ENCODE measurements around the gene MZF1. TPM values are rescaled to one million over a fixed set of nuclear protein-coding genes. Genes with fewer than 3 reads are reported as not detected.

Gene MZF1
- polyA plus RNA-seq, 1 donor (not counting 4 experiments of a cell fraction or from before 2014, with no cell fraction given) = 7.4 TPM

- Histone ChIP-seq H3K36me3 (ENCODE audit: control insufficient read depth in 2 of 2, extremely low read depth in 1 of 2, insufficient read depth in 2 of 2, low read length in 2 of 2) (peaks cover 51 to 64% of the 10 kb centered on the region in 2 experiments), H2AFZ (ENCODE audit: control insufficient read depth, low read length) (no peak overlapping the region)
These were observed 23.3 kb downstream of the MZF1 start for GRCh38 chr19:58549664-58550361.

GRCh38 chr19:58548859-58549663 is 24.1 kb downstream of the MZF1 start:
- H3K79me2 ChIP-seq (ENCODE audit: control insufficient read depth, insufficient read depth, low read length) = peaks cover 69% of the 10 kb centered on the region
- peaks cover 18% of the 10 kb centered on the region for H3K4me1 ChIP-seq (ENCODE audit: control insufficient read depth, extremely low read depth, insufficient read depth, low read length)
- H3K27me3 ChIP-seq (ENCODE audit: control insufficient read depth, extremely low read depth, insufficient read depth, low read length) = no peaks in the 10 kb centered on the region
- no peak for TF ChIP-seq EZH2 (IDR thresholded peaks at IDR 0.05; ENCODE audit: low read length)
- no peak for TF ChIP-seq CTCF (optimal IDR thresholded peaks at IDR 0.05 in 1 of 3, IDR thresholded peaks at IDR 0.05 in 1 of 3, conservative IDR thresholded peaks at IDR 0.05 in 1 of 3; ENCODE audit: extremely low read depth in 1 of 3, insufficient read depth in 2 of 3, low read length in 3 of 3)
- H3K4me3 ChIP-seq (ENCODE audit: control insufficient read depth in 2 of 3, extremely low read depth in 1 of 3, insufficient read depth in 2 of 3, low read depth in 1 of 3, low read length in 3 of 3) = no peak overlapping the region
- DNase-seq (ENCODE audit: low read depth, low spot score) = no peak
- H4K20me1 ChIP-seq (ENCODE audit: control insufficient read depth, extremely low read depth, insufficient read depth, low read length) = peaks cover 51% of the 10 kb centered on the region
- no peaks in the 10 kb centered on the region for H3K9me3 ChIP-seq (ENCODE audit: control insufficient read depth, low read depth, low read length)
- no peak overlapping the region for H3K9ac ChIP-seq (ENCODE audit: control insufficient read depth, extremely low read depth, insufficient read depth, low read length)
- peaks cover 9% of the 10 kb centered on the region for H3K9me1 ChIP-seq (ENCODE audit: control insufficient read depth, extremely low read depth, insufficient read depth, low read length)
- dilution Hi-C loops (cut with MboI; ENCODE audit: extremely low pct_ligation_motif_present, low sequenced_read_pairs) = no loop called here
- H3K36me3 ChIP-seq (ENCODE audit: control insufficient read depth in 2 of 2, extremely low read depth in 1 of 2, insufficient read depth in 2 of 2, low read length in 2 of 2) = peaks cover 51 to 64% of the 10 kb centered on the region in 2 experiments
- no peak overlapping the region for H3K27ac ChIP-seq (ENCODE audit: control insufficient read depth, insufficient read depth, low read length)
- no peak overlapping the region for H2AFZ ChIP-seq (ENCODE audit: control insufficient read depth, low read length)
- no peak for FAIRE-seq
- no peak overlapping the region for H3K4me2 ChIP-seq (ENCODE audit: control insufficient read depth, extremely low read depth, insufficient read depth, low read depth, low read length)

More at GRCh38 chr19:58549664-58550361, 23.3 kb downstream of the MZF1 start:
- Histone ChIP-seq H3K27ac (ENCODE audit: control insufficient read depth, insufficient read depth, low read length) (no peak overlapping the region), H3K9me1 (ENCODE audit: control insufficient read depth, extremely low read depth, insufficient read depth, low read length) (peaks cover 9% of the 10 kb centered on the region), H3K79me2 (ENCODE audit: control insufficient read depth, insufficient read depth, low read length) (peaks cover 73% of the 10 kb centered on the region), H3K9me3 (ENCODE audit: control insufficient read depth, low read depth, low read length) (no peaks in the 10 kb centered on the region), H3K27me3 (ENCODE audit: control insufficient read depth, extremely low read depth, insufficient read depth, low read length) (no peaks in the 10 kb centered on the region), H3K4me3 (ENCODE audit: control insufficient read depth in 2 of 3, extremely low read depth in 1 of 3, insufficient read depth in 2 of 3, low read depth in 1 of 3, low read length in 3 of 3) (no peak overlapping the region), H3K9ac (ENCODE audit: control insufficient read depth, extremely low read depth, insufficient read depth, low read length) (no peak overlapping the region), H3K4me1 (ENCODE audit: control insufficient read depth, extremely low read depth, insufficient read depth, low read length) (peaks cover 21% of the 10 kb centered on the region), H4K20me1 (ENCODE audit: control insufficient read depth, extremely low read depth, insufficient read depth, low read length) (peaks cover 51% of the 10 kb centered on the region), H3K4me2 (ENCODE audit: control insufficient read depth, extremely low read depth, insufficient read depth, low read depth, low read length) (no peak overlapping the region)
- FAIRE-seq = no peak
- DNase-seq (ENCODE audit: low read depth, low spot score) = no peak
- no peak for TF ChIP-seq CTCF (optimal IDR thresholded peaks at IDR 0.05 in 1 of 3, IDR thresholded peaks at IDR 0.05 in 1 of 3, conservative IDR thresholded peaks at IDR 0.05 in 1 of 3; ENCODE audit: extremely low read depth in 1 of 3, insufficient read depth in 2 of 3, low read length in 3 of 3)
- no peak for TF ChIP-seq EZH2 (IDR thresholded peaks at IDR 0.05; ENCODE audit: low read length)
- dilution Hi-C loops (cut with MboI; ENCODE audit: extremely low pct_ligation_motif_present, low sequenced_read_pairs) = no loop called here

Data from keratinocyte (primary cell).